HG03066 (cell line): ENCODE data around the gene DOK7.
"Not testable (repeated sequence)": the region's sequence is repeated elsewhere in the genome, so short reads cannot be mapped to it uniquely, and the experiment has no call there.

Experiments
- ATAC-seq: cut with Tn5 transposase; IDR thresholded peaks from one replicate; pipeline ENCODE4 v1.9.1; 2021; ENCODE audit warnings: low read depth; ENCODE audit not compliant: unreplicated experiment

The DOK7 gene

GRCh38 chr4:3442460-3442958 is 20.6 kb upstream of the DOK7 start:
- ATAC-seq: no peak

GRCh38 chr4:3442959-3443749 is 20.0 kb upstream of the DOK7 start:
- no peak for ATAC-seq

GRCh38 chr4:3443750-3444309 is 19.3 kb upstream of the DOK7 start:
- ATAC-seq: no peak

- no peak for ATAC-seq
These were observed 18.6 kb upstream of the DOK7 start for GRCh38 chr4:3444351-3445110.

GRCh38 chr4:3445111-3445820 is 17.8 kb upstream of the DOK7 start:
- no peak for ATAC-seq

GRCh38 chr4:3445829-3446545 is 17.1 kb upstream of the DOK7 start:
- no peak for ATAC-seq

GRCh38 chr4:3446631-3447320 is 16.3 kb upstream of the DOK7 start:
- no peak for ATAC-seq

- no peak for ATAC-seq
These were observed 15.4 kb upstream of the DOK7 start for GRCh38 chr4:3447431-3448395.

- ATAC-seq: no peak
These were observed 14.0 kb upstream of the DOK7 start for GRCh38 chr4:3449047-3449573.

GRCh38 chr4:3449574-3450534 is 13.3 kb upstream of the DOK7 start:
- no peak for ATAC-seq

GRCh38 chr4:3450643-3451042 is 12.5 kb upstream of the DOK7 start:
- no peak for ATAC-seq

- no peak for ATAC-seq
These were observed 11.2 kb upstream of the DOK7 start for GRCh38 chr4:3451956-3452355.

- no peak for ATAC-seq
These were observed 10.7 kb upstream of the DOK7 start for GRCh38 chr4:3452376-3452775.

GRCh38 chr4:3455596-3455995 is 7.5 kb upstream of the DOK7 start:
- not testable (repeated sequence) for ATAC-seq

- ATAC-seq: no peak
These were observed 4.7 kb upstream of the DOK7 start for GRCh38 chr4:3458371-3458770.

- ATAC-seq: not testable (repeated sequence)
These were observed 4.0 kb upstream of the DOK7 start for GRCh38 chr4:3459156-3459555.

GRCh38 chr4:3460926-3461325 is 2.2 kb upstream of the DOK7 start:
- no peak for ATAC-seq
